Measurements from ENCODE around the gene HACD3. TPM values are rescaled to one million over a fixed set of nuclear protein-coding genes. Genes with fewer than 3 reads are reported as not detected.

The HACD3 gene
- total RNA-seq, 1 experiment from 2014 or later = 133 TPM

DNA sequence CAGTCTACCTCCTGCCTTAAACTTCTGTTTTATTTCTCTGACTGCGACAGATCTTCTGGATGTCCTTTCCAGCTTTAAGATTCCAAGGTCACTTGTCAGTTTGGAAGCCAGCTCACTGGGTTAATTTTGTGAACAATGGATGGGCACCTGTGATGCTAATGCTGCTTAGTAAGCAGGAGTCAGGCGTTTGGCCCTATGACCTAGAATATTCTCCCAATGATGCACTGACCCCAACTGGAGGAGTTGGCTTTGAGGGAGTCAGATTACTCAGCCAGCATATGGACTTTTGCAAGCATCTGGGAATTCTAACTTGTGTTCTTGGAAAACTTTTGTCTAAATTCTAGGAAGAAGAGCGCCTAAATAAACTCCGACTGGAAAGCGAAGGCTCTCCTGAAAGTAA, 28.1 kb downstream of the HACD3 start:
- no peak overlapping the region for H3K18ac ChIP-seq (ENCODE audit: insufficient read length, low read depth, low read length)
- no peak overlapping the region for H2BK20ac ChIP-seq (ENCODE audit: low read depth, low read length, poor library complexity, severe bottlenecking)
- H4K8ac ChIP-seq (replicated peaks; ENCODE audit: insufficient read length, low read depth, low read length) = no peak overlapping the region
- H3K56ac ChIP-seq (ENCODE audit: insufficient read length, low read depth, low read length) = no peak overlapping the region
- peaks cover 2% of the 10 kb centered on the region for H3K79me1 ChIP-seq (ENCODE audit: insufficient read depth, low read depth, low read length, poor library complexity, severe bottlenecking)
- no peak overlapping the region for H3K9ac ChIP-seq (ENCODE audit: extremely low read depth, insufficient read length, low read length)
- H3K27me3 ChIP-seq (ENCODE audit: insufficient read depth, low read length) = no peaks in the 10 kb centered on the region
- H2AFZ ChIP-seq (ENCODE audit: low read length) = no peak overlapping the region
- no peak overlapping the region for H3K4ac ChIP-seq (ENCODE audit: low read depth, low read length)
- TF ChIP-seq, protein P1, sequence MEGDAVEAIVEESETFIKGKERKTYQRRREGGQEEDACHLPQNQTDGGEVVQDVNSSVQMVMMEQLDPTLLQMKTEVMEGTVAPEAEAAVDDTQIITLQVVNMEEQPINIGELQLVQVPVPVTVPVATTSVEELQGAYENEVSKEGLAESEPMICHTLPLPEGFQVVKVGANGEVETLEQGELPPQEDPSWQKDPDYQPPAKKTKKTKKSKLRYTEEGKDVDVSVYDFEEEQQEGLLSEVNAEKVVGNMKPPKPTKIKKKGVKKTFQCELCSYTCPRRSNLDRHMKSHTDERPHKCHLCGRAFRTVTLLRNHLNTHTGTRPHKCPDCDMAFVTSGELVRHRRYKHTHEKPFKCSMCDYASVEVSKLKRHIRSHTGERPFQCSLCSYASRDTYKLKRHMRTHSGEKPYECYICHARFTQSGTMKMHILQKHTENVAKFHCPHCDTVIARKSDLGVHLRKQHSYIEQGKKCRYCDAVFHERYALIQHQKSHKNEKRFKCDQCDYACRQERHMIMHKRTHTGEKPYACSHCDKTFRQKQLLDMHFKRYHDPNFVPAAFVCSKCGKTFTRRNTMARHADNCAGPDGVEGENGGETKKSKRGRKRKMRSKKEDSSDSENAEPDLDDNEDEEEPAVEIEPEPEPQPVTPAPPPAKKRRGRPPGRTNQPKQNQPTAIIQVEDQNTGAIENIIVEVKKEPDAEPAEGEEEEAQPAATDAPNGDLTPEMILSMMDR (conservative IDR thresholded peaks at IDR 0.05) = no peak
- H2AK5ac ChIP-seq (ENCODE audit: insufficient read length, low read length) = no peak overlapping the region
- Mint-ChIP-seq H3K27ac (no peak overlapping the region; a peak in 1 of 7 replicates), H3K9me3 (no peaks in the 10 kb centered on the region), H3K27me3 (ENCODE audit: low read depth) (no peaks in the 10 kb centered on the region), H3K4me1 (no peaks in the 10 kb centered on the region), H3K36me3 (ENCODE audit: insufficient read depth in 1 of 3, low read depth in 3 of 3) (peaks cover 71 to 94% (median 88%) of the 10 kb centered on the region in 3 experiments), H3K4me3 (no peak overlapping the region)
- H2BK5ac ChIP-seq (ENCODE audit: insufficient read length, low read length) = no peak overlapping the region
- no peak overlapping the region for H4K5ac ChIP-seq (ENCODE audit: insufficient read length, low read depth, low read length)
- no peak overlapping the region for H3T11ph ChIP-seq (ENCODE audit: low read length)
- H3K14ac ChIP-seq (ENCODE audit: insufficient read depth, low read length) = no peak overlapping the region
- H3K23ac ChIP-seq (ENCODE audit: insufficient read length, low read depth, low read length) = no peak overlapping the region
- no peak overlapping the region for H3K4me2 ChIP-seq (ENCODE audit: insufficient read depth, insufficient read length, low read length)
- H2BK12ac ChIP-seq (ENCODE audit: insufficient read length, low read depth, low read length) = no peak overlapping the region
- H3K27ac ChIP-seq (ENCODE audit: insufficient read length, low read depth, low read length) = no peak overlapping the region
- no peak for DNase-seq
- no CpG with 5 or more reads among the region's 5 CpGs for WGBS (ENCODE audit: extremely low coverage, insufficient read length, low lambda C conversion rate)
- no peak overlapping the region for H4K91ac ChIP-seq (ENCODE audit: insufficient read length, low read depth, low read length)
- H2BK15ac ChIP-seq (ENCODE audit: low read depth, low read length) = no peak overlapping the region
- H3K9me3 ChIP-seq (ENCODE audit: control insufficient read depth, low read depth, low read length) = no peaks in the 10 kb centered on the region
- no peaks in the 10 kb centered on the region for H3K79me2 ChIP-seq (ENCODE audit: insufficient read depth, low read length)
- H3K23me2 ChIP-seq (ENCODE audit: insufficient read length, low read depth, low read length, poor library complexity, severe bottlenecking) = no peaks in the 10 kb centered on the region
- H3K4me1 ChIP-seq (ENCODE audit: insufficient read depth, low read length) = no peaks in the 10 kb centered on the region
- no peak overlapping the region for H2BK120ac ChIP-seq (ENCODE audit: low read depth, low read length, poor library complexity, severe bottlenecking)
- no peaks in the 10 kb centered on the region for H4K20me1 ChIP-seq (ENCODE audit: control insufficient read depth, insufficient read depth, insufficient read length)

Measured in H9 (cell line).